Measurements from ENCODE around the gene GABRB2. TPM values are rescaled to one million over a fixed set of nuclear protein-coding genes. Genes with fewer than 3 reads are reported as not detected.

Gene GABRB2
- total RNA-seq, 1 donor from 2014 or later = 0.56 TPM

DNA sequence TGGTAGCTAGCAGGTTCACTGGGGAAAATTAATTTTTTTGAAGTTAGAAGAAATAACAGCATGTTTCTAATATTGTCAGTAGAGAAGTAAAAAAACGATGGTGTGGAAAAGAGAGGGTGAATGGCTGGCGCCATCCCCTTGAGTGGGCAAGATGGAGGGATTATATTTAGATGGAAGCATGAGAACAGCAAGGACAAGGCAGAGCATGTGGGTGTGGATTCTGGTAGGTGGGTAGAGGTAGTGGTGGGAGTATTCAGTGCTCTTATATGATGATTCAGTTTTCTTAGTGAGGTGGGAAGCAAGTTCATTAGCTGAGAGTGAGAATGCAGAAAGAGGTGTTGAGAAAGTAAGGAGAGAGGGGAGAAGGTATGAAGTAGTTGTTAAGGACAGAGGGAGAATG is 188.1 kb downstream of the GABRB2 start:
- TF ChIP-seq, protein P1, sequence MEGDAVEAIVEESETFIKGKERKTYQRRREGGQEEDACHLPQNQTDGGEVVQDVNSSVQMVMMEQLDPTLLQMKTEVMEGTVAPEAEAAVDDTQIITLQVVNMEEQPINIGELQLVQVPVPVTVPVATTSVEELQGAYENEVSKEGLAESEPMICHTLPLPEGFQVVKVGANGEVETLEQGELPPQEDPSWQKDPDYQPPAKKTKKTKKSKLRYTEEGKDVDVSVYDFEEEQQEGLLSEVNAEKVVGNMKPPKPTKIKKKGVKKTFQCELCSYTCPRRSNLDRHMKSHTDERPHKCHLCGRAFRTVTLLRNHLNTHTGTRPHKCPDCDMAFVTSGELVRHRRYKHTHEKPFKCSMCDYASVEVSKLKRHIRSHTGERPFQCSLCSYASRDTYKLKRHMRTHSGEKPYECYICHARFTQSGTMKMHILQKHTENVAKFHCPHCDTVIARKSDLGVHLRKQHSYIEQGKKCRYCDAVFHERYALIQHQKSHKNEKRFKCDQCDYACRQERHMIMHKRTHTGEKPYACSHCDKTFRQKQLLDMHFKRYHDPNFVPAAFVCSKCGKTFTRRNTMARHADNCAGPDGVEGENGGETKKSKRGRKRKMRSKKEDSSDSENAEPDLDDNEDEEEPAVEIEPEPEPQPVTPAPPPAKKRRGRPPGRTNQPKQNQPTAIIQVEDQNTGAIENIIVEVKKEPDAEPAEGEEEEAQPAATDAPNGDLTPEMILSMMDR (IDR thresholded peaks at IDR 0.05) = no peak
- H3K27ac ChIP-seq = no peak overlapping the region
- H3K9me3 ChIP-seq = no peaks in the 10 kb centered on the region
- no peak for DNase-seq
- intact Hi-C loops (cut with DNase I) = no loop called here
- no peaks in the 10 kb centered on the region for H3K36me3 ChIP-seq
- H3K27me3 ChIP-seq (ENCODE audit: low read depth) = no peaks in the 10 kb centered on the region
- H3K4me3 ChIP-seq = no peak overlapping the region
- no peak for ATAC-seq
- no peaks in the 10 kb centered on the region for H3K4me1 ChIP-seq

DNA sequence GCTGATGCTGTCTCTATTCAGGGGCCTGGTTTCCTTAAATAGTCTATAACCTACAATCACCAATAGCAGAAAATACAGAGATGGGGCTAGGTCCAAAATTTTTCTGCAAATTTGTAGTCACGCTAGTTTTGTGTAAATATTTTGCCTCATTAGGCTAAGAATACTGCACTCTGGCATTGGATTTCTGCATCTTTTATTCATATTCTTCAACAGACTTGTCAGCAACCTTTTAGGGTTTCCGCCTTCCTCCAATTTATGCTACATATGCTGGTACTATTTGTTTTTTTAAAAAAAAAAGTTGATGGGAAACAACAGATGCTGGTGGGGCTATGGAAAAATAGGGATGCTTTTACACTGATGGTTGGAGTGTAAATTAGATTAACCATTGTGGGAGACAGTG is 202.3 kb downstream of the GABRB2 start:
- Histone ChIP-seq H3K4me3 (no peak overlapping the region), H3K9me3 (no peaks in the 10 kb centered on the region), H3K36me3 (no peaks in the 10 kb centered on the region), H3K27me3 (ENCODE audit: low read depth) (no peaks in the 10 kb centered on the region), H3K4me1 (no peaks in the 10 kb centered on the region), H3K27ac (no peak overlapping the region)
- TF ChIP-seq, protein P1 (IDR thresholded peaks at IDR 0.05) = no peak
- DNase-seq (no peak), ATAC-seq (no peak)
- intact Hi-C loops (cut with DNase I) = no loop called here

DNA sequence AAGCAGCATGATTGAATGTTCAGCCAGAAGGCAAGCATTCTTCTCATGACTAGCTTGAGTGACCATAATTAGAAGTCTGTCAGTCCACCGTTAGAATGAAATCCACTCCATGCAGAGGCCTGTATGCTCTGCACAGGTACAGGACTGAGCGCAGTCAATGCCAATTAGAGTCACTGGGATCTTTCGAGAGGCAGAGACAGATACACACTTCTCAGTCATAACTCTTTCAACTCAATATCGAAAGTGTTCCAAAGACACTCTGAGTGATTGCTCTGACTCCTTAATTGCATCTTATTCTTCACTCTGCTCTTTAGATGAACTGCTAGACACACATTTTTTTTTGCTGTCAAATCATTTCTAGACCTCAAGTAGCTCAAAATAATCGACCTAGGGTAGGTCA is 203.6 kb downstream of the GABRB2 start:
- H3K4me1 ChIP-seq = no peaks in the 10 kb centered on the region
- H3K4me3 ChIP-seq = no peak overlapping the region
- H3K9me3 ChIP-seq = no peaks in the 10 kb centered on the region
- intact Hi-C loops (cut with DNase I) = no loop called here
- DNase-seq = no peak
- no peak overlapping the region for H3K27ac ChIP-seq
- ATAC-seq = no peak
- TF ChIP-seq, protein P1 (IDR thresholded peaks at IDR 0.05) = no peak
- H3K36me3 ChIP-seq = no peaks in the 10 kb centered on the region
- H3K27me3 ChIP-seq (ENCODE audit: low read depth) = no peaks in the 10 kb centered on the region

DNA sequence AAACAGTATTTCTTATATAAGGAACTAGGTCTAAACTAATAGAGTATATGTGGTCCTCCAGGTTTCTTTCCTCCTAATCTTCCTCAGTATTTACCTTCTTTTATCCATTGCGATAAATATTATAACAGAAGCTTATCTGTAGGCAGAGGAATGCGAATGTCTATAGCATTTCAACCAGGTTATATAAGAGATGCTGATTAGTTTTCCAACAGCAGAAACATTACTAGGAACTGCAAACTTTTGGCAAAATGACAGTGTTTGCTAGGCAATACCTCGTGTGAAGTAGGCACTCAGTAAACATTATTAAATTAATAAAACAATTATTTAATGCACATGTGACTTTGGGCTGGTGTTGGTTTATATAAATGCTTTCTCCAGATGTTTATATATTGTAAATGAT is 206.5 kb downstream of the GABRB2 start:
- no peaks in the 10 kb centered on the region for H3K27me3 ChIP-seq (ENCODE audit: low read depth)
- no peak overlapping the region for H3K27ac ChIP-seq
- DNase-seq (no peak), ATAC-seq (no peak)
- H3K36me3 ChIP-seq = no peaks in the 10 kb centered on the region
- intact Hi-C loops (cut with DNase I) = no loop called here
- H3K4me1 ChIP-seq = no peaks in the 10 kb centered on the region
- no peak overlapping the region for H3K4me3 ChIP-seq
- H3K9me3 ChIP-seq = no peaks in the 10 kb centered on the region
- TF ChIP-seq, protein P1 (IDR thresholded peaks at IDR 0.05) = no peak

DNA sequence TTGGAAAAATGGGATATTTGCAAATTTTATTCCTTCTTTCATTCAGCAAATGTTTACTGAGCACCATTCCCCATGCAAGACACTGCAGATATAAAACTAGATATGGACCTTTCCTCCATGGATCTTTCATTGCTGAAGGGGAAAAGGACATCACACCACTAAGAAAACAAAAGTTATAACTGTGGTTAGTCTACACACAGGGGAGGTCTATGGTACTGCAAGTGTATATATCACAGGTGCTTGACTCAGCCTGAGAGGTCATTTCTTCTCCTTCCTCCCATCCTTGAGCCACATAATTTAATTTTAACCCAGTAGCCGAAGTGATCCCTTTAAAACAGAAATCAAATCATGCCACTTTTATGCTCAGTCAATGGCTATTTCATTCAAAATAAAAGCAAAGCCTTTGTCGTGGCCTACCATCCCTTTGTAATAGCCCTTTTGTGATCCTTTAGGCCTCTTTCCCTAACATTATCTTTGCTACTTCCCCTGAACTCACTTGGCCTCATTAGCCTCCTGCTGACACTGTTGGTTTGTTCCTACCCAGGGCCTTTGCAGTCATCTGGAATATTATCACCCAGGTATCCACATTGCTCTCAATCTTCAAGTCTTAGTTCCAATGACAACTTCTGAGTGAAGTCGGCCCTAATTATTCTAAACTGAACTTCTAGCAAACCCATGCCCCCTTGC is 213.2 kb downstream of the GABRB2 start:
- no peak overlapping the region for H3K4me3 ChIP-seq
- no peaks in the 10 kb centered on the region for H3K9me3 ChIP-seq
- no peak for ATAC-seq
- H3K27me3 ChIP-seq (ENCODE audit: low read depth) = no peaks in the 10 kb centered on the region
- no peaks in the 10 kb centered on the region for H3K36me3 ChIP-seq
- TF ChIP-seq, protein P1 (IDR thresholded peaks at IDR 0.05) = no peak
- DNase-seq = no peak
- no peaks in the 10 kb centered on the region for H3K4me1 ChIP-seq
- H3K27ac ChIP-seq = no peak overlapping the region
- intact Hi-C loops (cut with DNase I) = no loop called here

Measured in lower lobe of right lung (tissue), 2 donors.